Measurements from ENCODE around the gene FANCE.
A peak's percentile ranks its signal among the peaks of the same experiment; 100 is the strongest.

Gene FANCE

GRCh38 chr6:35468980-35469750 is 17.0 kb downstream of the FANCE start:
- no peak for DNase-seq

DNA sequence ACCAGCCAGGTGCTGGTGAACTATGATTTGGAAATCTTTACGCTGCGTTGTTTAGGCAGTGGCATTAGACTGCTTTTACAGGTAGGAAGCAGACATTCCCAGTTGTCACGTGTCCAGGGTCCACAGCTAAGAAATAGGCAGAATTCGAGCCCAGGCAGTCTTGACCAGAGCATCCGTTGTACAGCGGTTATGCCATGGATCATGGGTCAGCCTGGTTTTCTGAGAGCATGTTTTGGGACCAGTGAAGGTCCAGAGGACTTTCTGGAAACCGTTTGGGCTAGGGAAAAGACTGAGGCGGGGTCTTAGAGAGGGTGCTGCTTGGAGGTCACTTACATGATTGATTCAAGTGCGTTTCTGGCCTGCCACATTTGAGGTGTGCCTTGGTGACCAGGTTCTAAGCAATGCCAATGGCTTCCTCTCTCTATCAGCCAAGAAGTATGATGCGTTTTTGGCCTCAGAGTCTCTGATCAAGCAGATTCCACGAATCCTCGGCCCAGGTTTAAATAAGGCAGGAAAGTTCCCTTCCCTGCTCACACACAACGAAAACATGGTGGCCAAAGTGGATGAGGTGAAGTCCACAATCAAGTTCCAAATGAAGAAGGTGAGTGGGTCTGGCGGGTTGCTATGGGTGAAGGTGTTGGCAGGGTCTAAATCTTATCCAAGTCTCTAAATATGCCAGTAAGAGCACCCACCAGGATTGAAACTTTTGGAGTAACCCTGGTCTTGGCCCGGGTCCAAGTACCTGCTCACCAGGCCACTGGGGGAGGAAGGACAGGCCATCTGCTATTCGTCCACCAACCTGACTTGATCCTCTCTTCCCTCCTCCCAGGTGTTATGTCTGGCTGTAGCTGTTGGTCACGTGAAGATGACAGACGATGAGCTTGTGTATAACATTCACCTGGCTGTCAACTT is 17.9 kb downstream of the FANCE start:
- no peak for DNase-seq

DNA sequence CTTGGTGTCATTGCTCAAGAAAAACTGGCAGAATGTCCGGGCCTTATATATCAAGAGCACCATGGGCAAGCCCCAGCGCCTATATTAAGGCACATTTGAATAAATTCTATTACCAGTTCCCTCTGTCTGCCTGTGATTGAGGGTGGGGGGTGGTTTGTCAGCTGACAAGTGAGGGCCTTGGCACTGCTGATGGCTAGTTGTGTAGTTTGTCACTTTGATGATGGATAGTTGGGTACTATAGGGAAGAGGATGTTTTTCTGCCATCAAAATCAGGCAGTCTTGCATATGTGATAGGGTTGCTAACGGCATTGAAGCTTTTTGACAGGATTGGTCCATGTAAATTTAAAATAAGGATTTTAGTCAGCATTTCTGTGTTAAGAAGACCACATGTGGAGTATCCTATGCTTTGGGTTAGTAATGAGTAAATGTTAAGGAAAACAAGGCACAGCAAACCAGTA is 18.6 kb downstream of the FANCE start:
- no peak for DNase-seq

- no peak for DNase-seq
Observed at GRCh38 chr6:35471836-35472345, 19.8 kb downstream of the FANCE start.

GRCh38 chr6:35473075-35473849 is 21.1 kb downstream of the FANCE start:
- DNase-seq = no peak

DNA sequence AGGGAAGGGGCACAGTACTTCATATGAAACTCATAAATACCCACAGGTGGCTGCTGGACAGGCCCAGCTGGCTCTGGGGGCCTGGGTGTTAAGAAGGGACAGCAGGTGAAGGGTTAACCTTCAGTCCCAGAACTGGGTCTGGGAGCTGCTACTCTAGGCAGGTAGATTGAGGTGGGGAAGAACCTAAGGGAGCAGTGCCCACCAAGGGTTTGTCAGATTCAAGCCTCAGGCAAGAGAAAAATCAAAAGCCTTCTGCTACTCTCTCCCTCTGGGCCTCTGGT is 21.7 kb downstream of the FANCE start:
- no peak for DNase-seq

DNA sequence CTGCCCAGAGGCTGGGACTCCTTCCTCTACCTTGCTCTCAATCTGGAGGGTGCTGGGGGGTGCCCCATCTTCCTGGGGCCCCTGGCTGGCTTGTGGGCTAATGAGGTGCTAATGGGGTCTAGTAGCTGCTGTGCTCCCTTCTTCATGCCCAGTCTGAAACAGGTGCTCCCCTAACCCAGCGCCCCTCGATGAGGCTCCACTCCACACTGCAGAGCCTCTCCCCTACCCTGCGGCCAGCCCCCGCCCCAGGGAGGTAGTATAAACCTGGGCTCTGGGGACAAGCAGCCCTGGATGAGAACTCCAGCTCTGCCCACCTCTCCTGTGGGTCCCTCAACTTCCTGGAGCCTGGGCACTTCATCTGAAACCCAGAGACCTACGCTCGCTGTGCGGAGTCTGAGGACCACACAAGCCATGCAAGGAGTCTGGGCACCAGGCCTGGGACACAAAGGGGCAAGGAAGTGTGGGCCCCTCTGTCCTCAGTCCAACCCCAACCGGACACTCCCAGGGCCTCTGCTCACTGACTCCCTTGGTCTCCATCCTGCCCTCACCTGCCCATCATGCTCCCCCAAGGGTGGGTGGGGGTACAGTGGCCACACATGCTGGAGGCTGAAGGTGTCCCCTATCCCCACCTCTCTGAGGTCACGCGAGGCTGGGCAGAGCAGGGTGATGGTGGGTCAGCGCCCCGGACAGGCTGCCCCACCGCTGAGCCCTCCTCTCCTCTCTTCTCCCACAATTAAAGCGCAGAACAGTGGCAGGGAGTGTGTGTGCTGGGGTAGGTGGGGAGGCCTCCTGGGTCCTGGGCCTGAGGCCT is 22.2 kb downstream of the FANCE start:
- DNase-seq = no peak

GRCh38 chr6:35474942-35475570 is 22.9 kb downstream of the FANCE start:
- no peak for DNase-seq

- DNase-seq = no peak
Observed at GRCh38 chr6:35475573-35475972, 23.4 kb downstream of the FANCE start.

- DNase-seq = no peak
Observed at GRCh38 chr6:35476004-35476403, 23.9 kb downstream of the FANCE start.

GRCh38 chr6:35477028-35477427 is 24.9 kb downstream of the FANCE start:
- DNase-seq = no peak

DNA sequence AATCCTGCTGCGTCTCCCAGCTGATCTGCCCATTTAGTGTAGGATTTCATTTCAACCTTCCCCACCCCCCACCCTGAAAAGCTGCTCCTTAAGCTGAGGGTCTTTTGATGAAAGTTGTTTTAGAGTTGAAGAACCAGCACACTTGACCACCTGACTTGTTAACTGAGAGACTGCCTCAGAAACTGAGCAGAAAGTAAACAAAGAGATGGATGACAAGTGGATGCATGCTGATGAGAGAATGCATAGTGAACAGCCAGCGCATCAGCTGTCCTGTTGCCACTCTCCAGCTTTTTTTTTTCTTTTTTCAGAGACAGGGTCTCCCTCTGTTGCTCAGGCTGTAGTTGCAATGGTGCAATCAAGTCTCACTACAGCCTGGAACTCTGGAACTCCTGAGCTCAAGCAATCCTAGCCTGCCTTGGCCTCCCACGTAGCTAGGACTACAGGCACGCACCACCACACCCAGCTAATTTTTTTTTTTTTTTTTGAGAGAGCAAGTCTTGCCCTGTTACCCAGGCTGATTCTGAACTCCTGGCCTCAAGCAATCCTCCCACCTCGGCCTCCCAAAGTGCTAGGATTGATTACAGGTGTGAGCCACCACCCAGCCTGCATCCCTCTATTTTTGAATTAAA is 25.5 kb downstream of the FANCE start:
- DNase-seq = no peak

- no peak for DNase-seq
Observed at GRCh38 chr6:35478259-35478658, 26.1 kb downstream of the FANCE start.

GRCh38 chr6:35480176-35480575 is 28.0 kb downstream of the FANCE start:
- no peak for DNase-seq

DNA sequence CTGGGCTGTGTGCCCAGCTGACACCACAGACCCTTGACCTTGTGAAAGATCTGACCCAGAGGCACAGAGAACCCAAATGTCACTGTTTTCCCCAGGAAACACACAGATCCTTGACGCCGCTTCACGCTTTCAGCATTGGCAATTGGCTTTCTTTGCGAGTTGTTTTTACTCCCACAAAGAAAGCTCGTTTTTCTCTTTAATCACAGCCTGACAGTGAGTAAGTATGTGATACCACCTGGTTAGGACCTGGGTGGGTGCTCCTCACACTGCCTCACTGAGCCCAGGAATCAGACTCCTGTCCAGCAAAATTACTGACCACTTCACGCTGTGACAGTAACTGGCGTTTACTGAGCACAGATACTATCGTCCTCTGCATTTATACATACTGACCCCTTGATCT is 29.1 kb downstream of the FANCE start:
- DNase-seq = no peak

DNA sequence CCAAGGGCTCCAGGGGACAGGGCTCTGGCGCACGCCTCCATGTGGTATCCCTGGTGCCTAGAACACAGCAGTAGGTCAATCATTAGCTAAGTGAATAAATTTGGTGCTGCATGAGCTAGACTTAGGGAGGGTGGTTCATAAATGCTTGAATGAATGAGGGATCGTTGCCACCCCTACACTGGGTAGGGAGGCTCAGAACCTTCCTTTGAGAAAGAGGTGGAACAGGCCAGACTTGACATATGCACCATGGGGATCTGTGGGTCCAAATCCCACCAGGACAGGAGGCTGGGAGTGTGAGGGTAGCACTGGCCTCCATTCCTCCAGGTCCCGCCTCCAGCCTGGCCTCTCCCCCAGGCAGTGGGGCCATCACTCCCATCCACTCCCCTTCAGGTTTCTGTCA is 30.9 kb downstream of the FANCE start:
- no peak for DNase-seq

GRCh38 chr6:35483490-35483889 is 31.4 kb downstream of the FANCE start:
- no peak for DNase-seq

GRCh38 chr6:35483893-35484645 is 31.9 kb downstream of the FANCE start:
- no peak for DNase-seq

- no peak for DNase-seq
Observed at GRCh38 chr6:35484921-35485392, 32.8 kb downstream of the FANCE start.

DNA sequence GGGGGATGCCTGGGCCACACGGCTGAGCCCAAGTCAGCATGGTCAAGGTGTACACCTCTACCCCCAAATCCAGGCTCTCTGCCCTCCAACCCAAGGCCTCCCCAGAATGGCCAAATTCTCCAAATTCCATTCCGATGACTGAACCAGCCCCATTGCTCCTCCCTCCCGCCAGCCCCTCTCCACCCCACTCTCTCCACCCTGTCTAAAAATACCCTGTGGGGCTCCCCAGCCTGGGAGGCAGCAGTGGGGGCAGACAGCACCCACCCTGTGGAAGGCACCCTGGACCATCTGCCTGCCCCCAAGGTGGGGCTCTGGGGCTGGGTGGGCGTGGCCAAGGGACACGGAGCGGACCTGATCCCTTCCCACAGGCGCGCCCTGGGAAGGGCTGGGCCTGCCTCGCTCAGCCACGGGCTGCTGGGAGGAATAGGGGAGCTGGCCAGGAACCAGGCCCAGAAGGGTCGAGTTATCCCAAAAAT is 33.3 kb downstream of the FANCE start:
- DNase-seq = peak; percentile 91
